Smooth muscle cell (in vitro differentiated cells): Measurements from ENCODE around the gene APBB2. TPM values are rescaled to one million over a fixed set of nuclear protein-coding genes. Genes with fewer than 3 reads are reported as not detected.
A peak's percentile ranks its signal among the peaks of the same experiment; 100 is the strongest.

Experiments
- DNase-seq: peaks from one replicate; lab custom pipeline; 2025; ENCODE audit not compliant: unreplicated experiment; lab: John Stamatoyannopoulos, UW
- H2AFZ ChIP-seq: fragments of 200-600 bp; sonication (generic); 2 replicates; pipeline ENCODE4 v1.6.0; 2016; ENCODE audit warnings: antibody characterized with exemption, low read depth, mild to moderate bottlenecking
- H3F3A ChIP-seq: fragments of 200-600 bp; sonication (generic); 2 replicates; pipeline ENCODE4 v1.6.0; 2017; ENCODE audit warnings: antibody characterized with exemption, low read depth
- H3K27ac ChIP-seq: fragments of 200-600 bp; sonication (generic); 2 replicates; pipeline ENCODE4 v1.5.1; 2016; ENCODE audit warnings: low read depth, mild to moderate bottlenecking
- H3K27me3 ChIP-seq: fragments of 200-600 bp; sonication (generic); 2 replicates; pipeline ENCODE4 v1.6.1; 2016; ENCODE audit warnings: low read depth, mild to moderate bottlenecking
- H3K36me3 ChIP-seq: fragments of 200-600 bp; sonication (generic); 2 replicates; pipeline ENCODE4 v1.5.1; 2016; ENCODE audit warnings: low read depth
- H3K4me1 ChIP-seq: fragments of 200-600 bp; sonication (generic); 2 replicates; pipeline ENCODE4 v1.5.1; 2016; ENCODE audit warnings: low read depth
- H3K4me2 ChIP-seq: fragments of 200-600 bp; sonication (generic); 2 replicates; pipeline ENCODE4 v1.6.0; 2016; ENCODE audit warnings: mild to moderate bottlenecking
- H3K4me3 ChIP-seq: fragments of 200-600 bp; sonication (generic); 2 replicates; pipeline ENCODE4 v1.5.1; 2016; ENCODE audit warnings: mild to moderate bottlenecking
- H3K79me2 ChIP-seq: fragments of 200-600 bp; sonication (generic); 2 replicates; pipeline ENCODE4 v1.6.0; 2016; ENCODE audit warnings: low read depth, mild to moderate bottlenecking
- H3K9ac ChIP-seq: fragments of 200-600 bp; sonication (generic); 2 replicates; pipeline ENCODE4 v1.6.0; 2016; ENCODE audit warnings: low read depth
- H3K9me3 ChIP-seq: fragments of 200-600 bp; sonication (generic); replicated peaks from 2 replicates; pipeline ENCODE4 v1.5.1; 2016; ENCODE audit warnings: low read depth
- H4K20me1 ChIP-seq: fragments of 200-600 bp; sonication (generic); 2 replicates; pipeline ENCODE4 v1.6.0; 2016; ENCODE audit warnings: low read depth
- CTCF ChIP-seq: fragments of 200-600 bp; sonication (generic); IDR thresholded peaks from 2 replicates; pipeline ENCODE4 v1.5.1; 2017; ENCODE audit warnings: borderline replicate concordance, mild to moderate bottlenecking, antibody characterized with exemption; ENCODE audit not compliant: insufficient read depth, poor library complexity, severe bottlenecking
- WGBS: methylation state at CpG from one replicate; pipeline ENCODE4 v1.1.7; 2016; ENCODE audit warnings: low lambda C conversion rate; 5-methylcytosine and 5-hydroxymethylcytosine counted together
- polyA plus RNA-seq: library from polyadenylated mRNA; unstranded; fragments of >200 nt; fragmentation: Nextera tagmentation; extraction: Ambion mirVana; gene quantifications from 2 replicates; pipeline ENCODE4 v1.2.1, GENCODE V29; 2016
- total RNA-seq: library from RNA; depleted of rRNA; stranded (reverse); fragments of >200 nt; gene quantifications from 2 replicates; pipeline ENCODE4 v1.2.3, GENCODE V29; 2014

Gene APBB2
- total and polyA plus RNA-seq, 2 experiments from 2014 or later, result 22.1 to 60.9 TPM

- Histone ChIP-seq H3K4me1 (peaks cover 36% of the 10 kb centered on the region), H3K36me3 (no peaks in the 10 kb centered on the region), H3K9me3 (no peaks in the 10 kb centered on the region), H3K4me2 (no peak overlapping the region), H3F3A (peaks cover 30% of the 10 kb centered on the region), H3K27me3 (no peaks in the 10 kb centered on the region), H3K4me3 (no peak overlapping the region), H2AFZ (no peak overlapping the region), H3K9ac (no peak overlapping the region), H3K27ac (no peak overlapping the region), H3K79me2 (peaks cover 43% of the 10 kb centered on the region), H4K20me1 (no peaks in the 10 kb centered on the region)
- TF ChIP-seq CTCF, result no peak
- 84% methylated on average over 6 of the region's 6 CpGs for WGBS
- DNase-seq, result no peak
Observed at GRCh38 chr4:41140410-41140809, 73.9 kb downstream of the APBB2 start.

- Histone ChIP-seq H3K4me2 (no peak overlapping the region), H3K9ac (no peak overlapping the region), H4K20me1 (no peaks in the 10 kb centered on the region), H3K27ac (no peak overlapping the region), H3K36me3 (no peaks in the 10 kb centered on the region), H2AFZ (no peak overlapping the region), H3F3A (peaks cover 20% of the 10 kb centered on the region), H3K4me3 (no peak overlapping the region), H3K4me1 (peaks cover 41% of the 10 kb centered on the region), H3K27me3 (no peaks in the 10 kb centered on the region), H3K9me3 (no peaks in the 10 kb centered on the region), H3K79me2 (peaks cover 58% of the 10 kb centered on the region)
- TF ChIP-seq CTCF, result no peak
- WGBS, result 92% methylated on average over 7 of the region's 7 CpGs
- no peak for DNase-seq
Observed at GRCh38 chr4:41137879-41138278, 76.5 kb downstream of the APBB2 start.

- peaks cover 67% of the 10 kb centered on the region for H3K79me2 ChIP-seq
- no peak for TF ChIP-seq CTCF
- peaks cover 10% of the 10 kb centered on the region for H3F3A ChIP-seq
- H4K20me1 ChIP-seq, result no peaks in the 10 kb centered on the region
- no peaks in the 10 kb centered on the region for H3K36me3 ChIP-seq
- H3K27me3 ChIP-seq, result no peaks in the 10 kb centered on the region
- WGBS, result 31% methylated on average over 3 of the region's 3 CpGs
- peak overlapping the region; percentile 49 for H3K27ac ChIP-seq
- H3K9ac ChIP-seq, result no peak overlapping the region
- no peaks in the 10 kb centered on the region for H3K9me3 ChIP-seq
- DNase-seq, result no peak
- peak overlapping the region; percentile 46 for H3K4me2 ChIP-seq
- H3K4me3 ChIP-seq, result no peak overlapping the region
- peaks cover 42% of the 10 kb centered on the region for H3K4me1 ChIP-seq
- no peak overlapping the region for H2AFZ ChIP-seq
Observed at GRCh38 chr4:41136456-41136855, 77.9 kb downstream of the APBB2 start.

GRCh38 chr4:41135801-41136200, 78.5 kb downstream of the APBB2 start:
- H3K9me3 ChIP-seq, result no peaks in the 10 kb centered on the region
- DNase-seq, result no peak
- H4K20me1 ChIP-seq, result no peaks in the 10 kb centered on the region
- no peaks in the 10 kb centered on the region for H3K36me3 ChIP-seq
- no peak overlapping the region for H3K9ac ChIP-seq
- H2AFZ ChIP-seq, result no peak overlapping the region
- peaks cover 10% of the 10 kb centered on the region for H3F3A ChIP-seq
- peak overlapping the region; percentile 46 for H3K4me2 ChIP-seq
- H3K27ac ChIP-seq, result peak overlapping the region; percentile 49
- no peaks in the 10 kb centered on the region for H3K27me3 ChIP-seq
- no peak overlapping the region for H3K4me3 ChIP-seq
- 50% methylated on average over 2 of the region's 2 CpGs for WGBS
- peaks cover 42% of the 10 kb centered on the region for H3K4me1 ChIP-seq
- peaks cover 73% of the 10 kb centered on the region for H3K79me2 ChIP-seq
- no peak for TF ChIP-seq CTCF
